ENCODE measurements around the gene SCYGR6.

Gene SCYGR6

GRCh38 chr2:227710986-227711385 is 13.6 kb downstream of the SCYGR6 start:
- no peak for DNase-seq

GRCh38 chr2:227707390-227707789 is 17.2 kb downstream of the SCYGR6 start:
- no peak for DNase-seq

- no peak for DNase-seq
These were observed 17.7 kb downstream of the SCYGR6 start for GRCh38 chr2:227706859-227707258.

GRCh38 chr2:227703961-227704360 is 20.6 kb downstream of the SCYGR6 start:
- DNase-seq: no peak

GRCh38 chr2:227703280-227703732 is 21.3 kb downstream of the SCYGR6 start:
- DNase-seq: no peak

- no peak for DNase-seq
These were observed 23.0 kb downstream of the SCYGR6 start for GRCh38 chr2:227701556-227701955.

GRCh38 chr2:227696990-227697679 is 27.4 kb downstream of the SCYGR6 start:
- DNase-seq: no peak

GRCh38 chr2:227687189-227687588 is 37.4 kb downstream of the SCYGR6 start:
- no peak for DNase-seq

- no peak for DNase-seq
These were observed 40.3 kb downstream of the SCYGR6 start for GRCh38 chr2:227684258-227684657.

- DNase-seq: no peak
These were observed 46.6 kb downstream of the SCYGR6 start for GRCh38 chr2:227677928-227678327.

GRCh38 chr2:227674485-227674884 is 50.1 kb downstream of the SCYGR6 start:
- DNase-seq: no peak
